Hypothalamus (tissue), 51 donors: ENCODE results near the gene TNS1.

Source experiments
- DNase-seq, 51 donors: peaks; one replicate each; lab custom pipeline; 2025; lab: John Stamatoyannopoulos, UW

Gene TNS1

GRCh38 chr2:217839750-217840107, 163.1 kb downstream of the TNS1 start:
- no peak for DNase-seq

GRCh38 chr2:217839073-217839749, 163.6 kb downstream of the TNS1 start:
- no peak for DNase-seq

- DNase-seq, result peak in 44 of 51 donors; percentile 18 to 92 (median 70)
Measured at GRCh38 chr2:217838409-217838831, 164.4 kb downstream of the TNS1 start.

- no peak for DNase-seq
Measured at GRCh38 chr2:217837530-217837929, 165.3 kb downstream of the TNS1 start.

GRCh38 chr2:217836901-217837491, 165.8 kb downstream of the TNS1 start:
- DNase-seq, result peak in 41 of 51 donors; percentile 15 to 84 (median 40)

GRCh38 chr2:217835931-217836891, 166.6 kb downstream of the TNS1 start:
- peak in 7 of 51 donors; percentile 14 to 64 (median 43) for DNase-seq

GRCh38 chr2:217834744-217835513, 167.9 kb downstream of the TNS1 start:
- DNase-seq, result no peak

GRCh38 chr2:217834057-217834620, 168.7 kb downstream of the TNS1 start:
- no peak for DNase-seq

GRCh38 chr2:217833439-217833838, 169.4 kb downstream of the TNS1 start:
- DNase-seq, result no peak

GRCh38 chr2:217832987-217833386, 169.8 kb downstream of the TNS1 start:
- no peak for DNase-seq

- no peak for DNase-seq
Measured at GRCh38 chr2:217832115-217832514, 170.7 kb downstream of the TNS1 start.

- no peak for DNase-seq
Measured at GRCh38 chr2:217831306-217831705, 171.5 kb downstream of the TNS1 start.

GRCh38 chr2:217830807-217831206, 172.0 kb downstream of the TNS1 start:
- no peak for DNase-seq

- DNase-seq, result no peak
Measured at GRCh38 chr2:217830061-217830460, 172.7 kb downstream of the TNS1 start.

- DNase-seq, result no peak
Measured at GRCh38 chr2:217829420-217829819, 173.4 kb downstream of the TNS1 start.

GRCh38 chr2:217828336-217828735, 174.5 kb downstream of the TNS1 start:
- no peak for DNase-seq

- no peak for DNase-seq
Measured at GRCh38 chr2:217827430-217828201, 175.2 kb downstream of the TNS1 start.

- no peak for DNase-seq
Measured at GRCh38 chr2:217826991-217827390, 175.8 kb downstream of the TNS1 start.

GRCh38 chr2:217826520-217826919, 176.3 kb downstream of the TNS1 start:
- no peak for DNase-seq
